Globus pallidus (tissue), 1 donor: ENCODE data around the gene ADAM12.

Experiments used
- DNase-seq: peaks from one replicate; pipeline ENCODE4 v3.0.0-alpha.2; 2015; ENCODE audit warnings: low spot score

ADAM12 gene

GRCh38 chr10:126143117-126143516, 245.2 kb downstream of the ADAM12 start:
- DNase-seq, result no peak

DNA sequence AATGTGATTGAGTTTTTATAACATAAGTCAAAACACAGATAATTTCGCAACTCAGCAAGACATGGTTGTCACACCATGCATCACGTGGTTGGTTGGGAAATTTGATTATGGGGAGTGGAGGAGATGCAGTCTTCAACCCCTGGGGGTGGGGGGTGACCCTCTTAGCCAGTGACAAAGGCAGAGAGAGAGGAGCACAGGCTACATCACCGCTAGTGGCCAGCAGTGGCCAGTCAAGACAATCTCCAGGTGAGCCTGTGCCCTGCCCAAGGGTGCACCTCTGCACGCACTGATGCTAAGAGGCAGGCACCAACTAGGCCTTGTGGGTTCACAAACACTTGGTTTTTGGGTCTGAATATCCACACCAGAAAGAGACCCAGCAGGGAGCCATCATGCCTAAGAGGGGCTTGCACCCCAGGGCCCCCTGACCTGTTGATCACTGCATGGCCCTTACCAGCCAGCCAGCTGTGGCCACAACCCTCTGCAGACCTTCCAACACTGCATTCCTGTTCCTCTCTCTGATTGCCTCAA, 247.5 kb downstream of the ADAM12 start:
- DNase-seq, result no peak

DNA sequence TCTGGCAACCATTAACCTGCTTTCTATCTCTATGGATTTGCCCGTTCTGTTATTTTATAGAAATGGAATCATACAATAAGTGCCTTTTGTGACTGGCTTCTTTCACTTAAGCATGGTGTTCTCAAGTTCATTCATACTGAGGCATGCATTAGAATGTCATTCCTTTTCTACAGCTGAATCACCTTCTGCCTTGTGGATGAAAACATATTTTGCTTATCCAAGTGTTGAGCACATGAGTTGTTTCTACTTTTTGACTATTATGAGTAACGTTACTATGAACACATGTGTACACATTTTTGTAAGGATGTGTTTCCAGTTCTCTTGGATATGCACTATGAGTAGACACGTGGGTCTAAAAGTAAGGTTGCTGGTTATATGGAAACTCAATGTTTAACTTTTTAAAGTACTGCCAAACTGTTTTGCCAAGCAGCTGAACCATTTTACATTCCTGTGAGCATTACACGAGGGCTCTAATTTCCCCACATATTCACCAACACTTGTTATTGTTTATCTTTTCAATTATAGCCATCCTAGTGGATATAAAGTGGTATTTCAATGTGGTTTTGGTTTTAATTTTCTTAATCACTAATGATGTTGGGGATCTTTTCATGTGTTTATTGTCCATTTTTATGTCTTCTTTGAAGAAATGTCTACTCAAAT, 250.6 kb downstream of the ADAM12 start:
- DNase-seq, result no peak

DNA sequence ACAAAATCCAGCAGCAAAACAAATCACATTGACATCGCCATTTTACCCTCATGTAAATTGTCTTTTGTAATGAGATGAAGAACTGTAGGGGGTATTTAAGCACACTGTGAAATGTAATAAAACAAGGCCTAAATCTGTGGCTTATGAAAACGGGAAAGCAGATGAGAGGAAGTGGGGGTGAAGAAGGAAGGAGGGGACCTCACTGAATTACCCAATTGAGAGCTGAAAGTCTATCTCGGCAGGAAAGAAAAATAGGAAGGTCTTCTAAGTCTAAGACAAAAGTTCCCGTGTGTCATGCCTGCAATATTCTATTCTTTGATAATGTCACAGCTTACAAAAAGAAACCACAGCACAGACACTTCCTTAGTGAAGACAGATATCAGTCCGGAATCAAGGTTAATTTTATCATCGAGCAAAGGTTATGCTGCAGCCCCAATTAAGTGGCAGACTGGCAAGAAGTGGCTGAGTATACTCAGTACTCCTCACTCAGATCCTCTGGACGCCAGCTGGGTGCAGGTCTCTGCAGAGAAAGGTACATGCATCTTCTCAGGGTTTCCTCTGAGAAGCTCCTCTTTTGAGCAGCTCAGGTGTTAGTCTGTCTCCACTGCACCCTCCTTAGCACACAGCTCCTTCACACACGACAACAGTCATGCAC, 252.2 kb downstream of the ADAM12 start:
- DNase-seq, result peak; percentile 18

GRCh38 chr10:126135177-126135576, 253.1 kb downstream of the ADAM12 start:
- no peak for DNase-seq

- DNase-seq, result no peak
Observed at GRCh38 chr10:126133906-126134656, 254.2 kb downstream of the ADAM12 start.

DNA sequence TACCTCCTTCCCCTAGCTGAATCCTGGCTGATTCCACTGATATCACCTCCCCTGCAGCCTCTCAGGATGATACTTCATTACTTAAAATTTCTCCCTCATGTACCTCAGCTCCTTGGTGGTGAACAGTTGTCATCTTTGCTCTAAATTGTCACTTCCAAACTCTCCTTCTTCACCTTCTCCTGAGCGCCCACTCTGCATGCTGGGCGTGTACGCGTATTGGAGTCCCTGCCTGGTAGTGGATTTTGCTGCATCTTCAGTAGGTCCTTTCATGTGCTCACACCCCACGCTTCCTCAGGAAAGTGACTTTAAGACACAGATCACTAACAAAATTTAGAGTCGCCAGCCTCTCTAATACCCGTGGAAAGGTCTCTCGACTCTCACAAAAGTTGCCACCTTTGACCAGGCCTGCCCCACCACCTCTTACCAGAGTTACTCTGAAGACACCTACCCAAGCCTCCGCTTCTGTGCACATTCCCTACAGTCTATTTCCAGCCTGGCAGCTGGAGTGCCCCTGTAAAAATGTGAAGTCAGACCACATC, 255.1 kb downstream of the ADAM12 start:
- no peak for DNase-seq

GRCh38 chr10:126131341-126131740, 256.9 kb downstream of the ADAM12 start:
- DNase-seq, result no peak

- DNase-seq, result no peak
Observed at GRCh38 chr10:126130271-126130710, 258.0 kb downstream of the ADAM12 start.

GRCh38 chr10:126129026-126129425, 259.3 kb downstream of the ADAM12 start:
- no peak for DNase-seq

- no peak for DNase-seq
Observed at GRCh38 chr10:126128581-126128980, 259.7 kb downstream of the ADAM12 start.

GRCh38 chr10:126127481-126128029, 260.7 kb downstream of the ADAM12 start:
- no peak for DNase-seq

DNA sequence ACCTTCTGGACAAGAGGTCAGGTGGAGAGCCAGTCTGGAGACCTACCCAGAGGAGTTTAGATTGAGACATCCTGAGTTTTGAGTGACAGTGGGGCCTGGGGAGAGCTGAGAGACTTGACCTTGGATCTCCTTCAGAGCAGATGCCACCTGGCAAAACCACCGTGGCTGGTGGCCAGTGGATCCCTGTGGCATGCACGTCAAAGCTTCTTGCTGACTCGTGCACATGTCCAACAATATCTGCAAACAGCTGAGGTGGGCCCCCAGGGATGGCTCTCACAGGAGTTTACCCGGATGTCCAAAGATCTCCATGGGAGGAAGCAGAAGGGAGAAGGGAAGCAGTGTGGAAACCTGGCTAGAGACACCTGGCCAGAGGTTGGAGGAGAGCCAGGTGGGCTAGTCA, 261.4 kb downstream of the ADAM12 start:
- no peak for DNase-seq

GRCh38 chr10:126126023-126126422, 262.3 kb downstream of the ADAM12 start:
- no peak for DNase-seq

GRCh38 chr10:126124668-126125349, 263.5 kb downstream of the ADAM12 start:
- DNase-seq, result no peak

DNA sequence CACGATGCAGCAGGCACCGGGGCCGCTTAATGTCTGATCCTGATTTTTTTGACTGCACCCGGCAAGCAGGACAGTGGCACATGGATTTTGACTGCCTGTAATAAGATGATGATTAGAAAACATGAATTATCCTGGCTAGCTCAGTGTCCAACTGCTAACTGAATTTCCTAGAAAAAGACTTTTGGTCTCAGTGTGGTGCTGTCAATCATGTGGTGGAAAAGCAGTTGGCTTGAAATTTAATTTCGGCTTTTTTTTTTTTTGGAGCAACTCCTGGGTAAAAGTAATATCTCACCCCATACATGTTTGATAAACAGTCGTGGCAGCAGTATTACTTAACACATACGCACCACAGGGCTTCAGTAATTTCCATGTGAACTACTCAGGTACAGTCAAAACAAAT, 264.2 kb downstream of the ADAM12 start:
- DNase-seq, result no peak

GRCh38 chr10:126123466-126123865, 264.8 kb downstream of the ADAM12 start:
- no peak for DNase-seq

DNA sequence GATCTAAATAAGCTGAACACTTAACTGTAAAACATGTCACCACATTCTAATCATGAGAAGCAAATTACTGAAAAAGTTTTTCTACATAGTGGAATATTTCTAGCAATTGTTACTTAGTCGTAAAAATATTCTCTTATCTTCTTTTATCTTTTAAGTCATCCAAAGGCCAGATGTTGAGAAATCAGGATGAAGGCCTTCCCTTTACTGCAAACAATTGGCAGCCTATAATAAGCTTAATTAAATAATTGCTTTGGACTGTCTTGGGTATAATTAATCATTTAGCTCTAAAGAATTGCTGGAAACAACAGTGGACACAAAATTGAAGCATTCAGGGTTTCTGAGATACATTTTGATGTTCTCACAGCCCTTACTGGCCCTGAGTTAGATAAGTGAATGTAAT, 265.4 kb downstream of the ADAM12 start:
- DNase-seq, result no peak

DNA sequence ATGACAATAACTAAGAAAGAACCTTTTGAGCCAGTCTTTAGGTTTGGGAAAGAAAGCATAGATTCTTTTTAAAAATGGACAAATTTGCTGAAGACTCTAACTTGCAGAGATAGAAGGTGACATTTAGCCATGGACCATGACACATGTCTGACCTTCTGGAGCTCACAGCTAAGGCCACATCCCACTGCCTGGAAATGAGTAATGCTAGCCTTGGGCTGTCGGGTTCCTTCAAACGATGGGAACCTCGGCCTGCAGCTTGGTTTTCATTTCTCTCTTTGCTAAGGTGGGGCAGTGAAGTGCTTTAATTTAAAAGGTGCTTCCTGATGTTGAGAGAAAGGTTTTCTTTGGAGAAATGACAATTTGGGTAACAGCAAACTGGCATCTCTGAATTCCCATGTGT, 268.7 kb downstream of the ADAM12 start:
- DNase-seq, result no peak

GRCh38 chr10:126118476-126118875, 269.8 kb downstream of the ADAM12 start:
- no peak for DNase-seq

DNA sequence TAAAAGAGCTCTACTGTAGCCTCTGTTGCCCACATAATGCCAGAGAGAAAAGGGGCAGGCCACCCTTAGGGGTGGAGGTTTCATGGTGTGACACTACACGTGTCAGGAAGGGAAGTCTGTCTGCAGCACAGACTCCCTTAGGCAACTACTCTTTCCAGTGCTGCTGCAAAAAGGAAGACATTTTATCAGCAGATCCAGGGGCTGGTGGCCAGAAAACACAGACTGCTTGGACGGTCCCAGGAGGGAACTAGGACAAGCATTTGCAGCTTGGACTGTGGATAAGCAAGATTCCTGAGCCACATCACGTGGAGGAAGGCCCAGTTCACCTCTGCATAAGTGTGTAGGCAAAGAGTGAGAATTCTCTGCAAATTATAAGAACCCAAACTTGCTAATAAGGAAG, 271.1 kb downstream of the ADAM12 start:
- DNase-seq, result no peak

DNA sequence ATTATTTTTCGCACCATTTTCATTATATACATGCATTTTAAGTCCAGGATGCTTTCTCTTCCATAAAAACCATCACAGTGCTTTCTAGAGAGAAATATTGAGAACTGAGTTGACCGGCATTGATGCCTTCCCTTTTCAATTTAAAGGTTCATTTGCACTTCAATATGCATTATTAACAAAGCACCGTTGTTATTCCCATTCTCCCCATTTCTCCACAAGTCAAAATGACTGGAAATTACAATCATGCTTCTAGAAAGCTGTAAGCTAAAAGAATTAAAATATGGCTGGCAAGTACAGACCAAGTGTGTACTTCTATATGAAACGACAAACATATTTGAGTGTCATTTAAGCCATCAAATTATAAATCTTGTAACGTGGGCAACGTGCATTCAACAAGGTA, 272.4 kb downstream of the ADAM12 start:
- no peak for DNase-seq
